GM21737 (cell line): ENCODE results near the gene PRAMEF1.
"Not testable (repeated sequence)": the region's sequence is repeated elsewhere in the genome, so short reads cannot be mapped to it uniquely, and the experiment has no call there.

ENCODE experiments used
- ATAC-seq: cut with Tn5 transposase; IDR thresholded peaks from one replicate; pipeline ENCODE4 v1.9.1; 2021; ENCODE audit warnings: mild to moderate bottlenecking, moderate library complexity; ENCODE audit not compliant: unreplicated experiment

The PRAMEF1 gene, protein sequence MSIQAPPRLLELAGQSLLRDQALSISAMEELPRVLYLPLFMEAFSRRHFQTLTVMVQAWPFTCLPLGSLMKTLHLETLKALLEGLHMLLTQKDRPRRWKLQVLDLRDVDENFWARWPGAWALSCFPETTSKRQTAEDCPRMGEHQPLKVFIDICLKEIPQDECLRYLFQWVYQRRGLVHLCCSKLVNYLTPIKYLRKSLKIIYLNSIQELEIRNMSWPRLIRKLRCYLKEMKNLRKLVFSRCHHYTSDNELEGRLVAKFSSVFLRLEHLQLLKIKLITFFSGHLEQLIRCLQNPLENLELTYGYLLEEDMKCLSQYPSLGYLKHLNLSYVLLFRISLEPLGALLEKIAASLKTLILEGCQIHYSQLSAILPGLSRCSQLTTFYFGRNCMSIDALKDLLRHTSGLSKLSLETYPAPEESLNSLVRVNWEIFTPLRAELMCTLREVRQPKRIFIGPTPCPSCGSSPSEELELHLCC

DNA sequence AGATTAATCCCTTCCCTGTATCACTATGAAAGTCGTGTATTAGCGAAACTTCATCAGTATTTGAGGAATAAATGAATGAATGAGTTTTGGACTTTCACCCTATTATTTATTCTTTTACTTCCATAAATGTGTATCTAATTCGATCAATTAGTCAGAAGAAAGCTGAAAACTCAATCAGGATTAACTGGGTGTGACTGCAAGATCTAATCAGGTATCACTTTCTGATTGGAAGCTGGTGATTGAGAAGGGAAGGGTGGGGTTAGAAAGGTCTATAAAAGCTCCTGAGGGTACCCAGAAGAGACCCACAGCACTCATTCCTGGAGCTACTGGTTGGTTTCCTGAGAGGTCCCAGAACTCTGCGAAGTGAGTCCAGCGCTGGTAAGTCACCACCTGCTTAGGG, at the start of gene PRAMEF1:
Gene PRAMEF1 (plus strand): TSS at position 301 of the 400 bp plus-strand sequence. CDS start 1,831 bp downstream, outside the sequence.
- not testable (repeated sequence) for ATAC-seq

DNA sequence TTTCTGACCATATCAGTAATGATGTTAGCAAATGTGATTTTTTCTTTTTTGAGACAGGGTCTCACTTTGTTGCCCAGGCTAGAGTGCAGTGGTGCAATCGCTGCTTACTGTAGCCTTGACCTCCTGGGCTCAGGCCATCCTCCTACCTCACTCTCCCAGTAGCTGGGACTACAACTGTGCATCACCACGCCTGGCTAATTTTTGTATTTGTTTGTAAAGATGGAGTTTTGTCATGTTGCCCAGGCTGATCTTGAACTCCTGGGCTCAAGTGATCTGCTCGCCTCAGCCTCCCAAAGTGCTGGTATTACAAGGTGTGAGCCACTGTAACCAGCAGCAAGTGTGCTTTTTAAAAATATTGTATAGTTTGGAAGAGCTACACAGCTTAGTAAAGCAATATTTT, 49.3 kb upstream of the PRAMEF1 start:
- ATAC-seq: no peak

DNA sequence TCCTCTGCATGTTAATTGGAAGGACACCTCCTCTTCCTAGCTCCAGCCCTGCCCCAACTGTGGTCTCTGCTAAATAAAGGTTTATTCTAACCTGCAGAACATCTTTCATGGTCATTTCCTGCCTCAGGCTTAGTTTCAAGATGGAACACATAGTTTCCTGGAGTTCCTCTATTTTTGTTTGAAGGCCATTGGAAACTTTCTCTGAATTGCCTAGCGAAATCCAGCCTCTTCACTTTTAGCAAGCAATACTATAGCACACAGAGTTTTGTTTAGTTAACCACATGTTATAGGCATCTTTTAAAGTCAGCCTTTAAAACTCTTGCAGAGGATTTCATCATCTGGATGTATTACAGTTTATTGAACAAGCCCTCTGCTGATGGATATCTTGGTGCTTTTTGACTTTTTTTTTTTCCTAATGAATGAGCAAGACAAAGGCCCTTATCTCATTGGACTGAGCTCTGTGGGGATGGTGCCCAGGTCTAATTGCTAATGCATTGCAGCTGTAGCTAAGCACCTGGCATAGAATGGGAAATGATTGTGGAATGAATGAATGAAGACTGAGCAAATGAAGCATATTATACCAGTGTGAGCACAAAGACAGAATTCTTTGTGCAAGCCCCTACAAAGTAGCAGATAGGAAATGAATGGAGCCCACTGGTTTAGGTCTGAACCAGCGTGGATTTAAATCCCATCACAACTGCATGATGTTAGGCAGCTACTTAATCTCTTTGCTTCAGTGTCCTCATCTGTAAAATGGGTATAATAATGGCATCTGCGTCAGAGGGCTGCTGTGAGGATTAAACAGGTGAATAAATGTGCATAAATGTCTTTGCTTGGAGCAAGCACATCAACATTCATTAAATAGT, 45.8 kb upstream of the PRAMEF1 start:
- ATAC-seq: no peak

DNA sequence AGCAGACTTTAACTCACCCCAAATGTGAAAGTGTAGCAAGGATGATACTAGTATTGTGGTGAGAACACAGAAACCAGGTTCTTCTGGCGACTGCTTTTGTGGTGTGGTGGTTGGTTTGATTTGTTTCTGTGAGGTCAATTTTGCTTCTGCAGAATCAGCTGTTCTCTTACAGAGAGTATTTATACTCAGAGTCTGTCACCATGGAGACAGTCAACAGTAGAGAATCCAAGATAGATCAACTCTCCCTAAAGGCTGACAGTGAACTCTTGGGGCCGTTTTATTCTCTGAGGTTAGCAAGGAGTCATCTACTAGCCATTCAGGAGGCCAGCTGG, 45.2 kb upstream of the PRAMEF1 start, which contains the start of gene CFAP107:
Gene CFAP107 (plus strand): TSS at position 209 of the 332 bp plus-strand sequence. CDS start 231 bp downstream, outside the sequence.
- ATAC-seq: no peak

DNA sequence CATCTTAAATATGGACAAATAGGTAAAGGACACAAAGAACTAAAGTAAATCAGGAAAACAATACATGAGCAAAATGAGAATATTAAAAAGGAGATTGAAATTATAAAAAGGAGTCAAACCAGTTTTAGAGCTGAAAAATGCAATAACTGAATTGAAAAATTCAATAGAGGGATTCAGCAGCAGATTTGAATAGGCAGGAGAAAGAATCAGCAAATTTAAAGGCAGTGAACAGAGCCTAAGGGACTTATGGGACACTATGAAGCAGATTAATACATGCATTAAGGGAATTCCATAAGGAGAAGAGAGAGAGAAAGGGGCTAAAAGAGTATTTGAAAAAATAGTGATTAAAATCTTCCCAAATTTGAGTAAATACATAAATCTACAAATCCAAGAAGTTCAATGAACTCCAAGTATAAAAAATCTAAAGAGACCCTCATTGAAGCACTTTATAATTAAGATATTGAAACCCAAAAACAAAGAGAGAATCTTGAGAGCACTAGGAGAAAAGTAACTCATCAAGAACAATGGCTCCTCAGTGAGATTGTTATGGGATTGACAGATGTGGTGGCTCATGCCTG, 42.3 kb upstream of the PRAMEF1 start:
- no peak for ATAC-seq

DNA sequence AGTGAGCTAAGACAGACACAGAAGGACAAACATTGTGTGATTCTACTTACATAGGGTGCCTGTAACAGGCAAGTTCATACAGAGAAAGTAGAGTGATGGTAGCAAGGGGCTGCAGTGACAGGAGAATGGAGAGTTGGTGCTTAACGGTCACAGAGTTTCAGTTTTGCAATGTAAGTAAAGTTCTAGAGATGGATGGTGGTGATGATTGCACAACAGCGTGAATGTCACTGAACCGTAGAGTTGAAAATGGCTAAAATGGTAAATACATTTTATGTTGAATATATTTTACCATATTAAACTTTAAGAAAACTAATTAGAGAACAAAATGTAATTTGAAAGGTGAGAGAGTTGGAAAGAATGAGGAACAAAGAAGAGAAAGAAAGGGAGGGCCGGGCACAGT, 36.5 kb upstream of the PRAMEF1 start:
- ATAC-seq: no peak

DNA sequence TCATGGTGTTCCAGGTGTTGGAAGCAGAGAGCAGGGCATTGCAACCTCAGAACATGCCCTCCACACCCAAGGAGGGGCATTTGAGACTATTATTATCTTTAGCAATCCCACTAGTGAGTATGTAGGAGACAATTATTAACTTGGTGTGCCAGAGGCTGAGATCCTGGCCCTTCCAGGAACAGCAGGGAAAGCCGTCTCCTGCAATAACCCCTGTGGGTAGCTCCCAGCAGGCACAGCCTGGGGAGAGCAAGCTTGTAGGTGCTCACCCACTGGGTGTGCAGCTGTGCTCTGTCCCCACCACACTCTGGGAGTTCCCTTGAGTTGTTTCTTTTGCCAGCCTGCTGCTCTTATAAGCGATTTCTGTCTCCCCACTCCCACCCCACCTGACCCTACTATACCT, 34.9 kb upstream of the PRAMEF1 start:
- ATAC-seq: no peak

DNA sequence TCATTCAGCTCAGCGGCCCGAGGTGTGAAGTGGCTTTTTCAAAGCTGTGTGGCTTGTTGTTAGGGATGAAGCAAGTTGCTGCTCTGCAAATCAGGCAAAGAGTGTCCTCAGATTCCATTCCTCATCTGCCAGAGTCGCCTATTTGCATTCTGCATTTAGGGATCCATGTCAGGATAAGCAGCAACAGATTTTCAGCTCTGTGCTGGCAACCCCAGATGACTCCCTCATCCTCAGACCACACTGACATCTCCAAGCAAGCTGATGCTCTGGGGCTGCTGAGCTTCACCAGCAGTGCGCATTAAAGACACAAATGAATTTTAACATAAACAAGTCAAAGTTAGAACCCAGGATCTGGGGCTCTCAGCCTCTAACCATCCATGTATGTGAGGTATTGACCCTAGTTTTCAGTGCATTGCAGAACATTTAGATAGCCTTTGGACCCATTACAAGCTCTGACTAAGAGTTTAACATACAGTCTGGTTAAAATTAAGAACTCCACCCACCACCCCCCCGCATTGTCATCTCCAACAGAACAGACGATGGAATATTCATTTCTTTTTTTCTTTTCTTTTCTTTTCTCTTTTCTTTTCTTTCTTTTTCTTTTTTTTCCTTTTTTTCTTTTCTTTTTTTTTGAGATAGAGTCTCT, 34.3 kb upstream of the PRAMEF1 start:
- ATAC-seq: no peak

DNA sequence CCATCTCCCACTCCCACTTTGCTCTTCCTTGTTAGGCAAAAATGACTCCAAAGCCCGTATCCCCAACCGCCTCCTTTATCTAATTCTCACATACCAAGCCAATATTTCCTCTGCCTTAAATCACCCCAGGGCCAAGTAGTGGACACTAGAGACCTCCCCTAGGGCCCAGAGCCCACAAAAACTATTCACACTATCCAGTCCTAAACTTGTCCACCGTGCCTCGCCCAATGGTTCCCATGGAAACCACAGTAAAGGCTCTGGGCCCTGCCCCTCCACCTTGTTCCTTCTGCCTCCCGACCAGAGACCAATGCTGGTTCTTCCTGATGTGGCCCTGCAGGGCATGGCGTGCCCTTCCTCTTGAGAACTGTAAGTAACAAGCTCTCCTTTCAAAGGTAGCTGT, 33.4 kb upstream of the PRAMEF1 start:
- ATAC-seq: no peak

DNA sequence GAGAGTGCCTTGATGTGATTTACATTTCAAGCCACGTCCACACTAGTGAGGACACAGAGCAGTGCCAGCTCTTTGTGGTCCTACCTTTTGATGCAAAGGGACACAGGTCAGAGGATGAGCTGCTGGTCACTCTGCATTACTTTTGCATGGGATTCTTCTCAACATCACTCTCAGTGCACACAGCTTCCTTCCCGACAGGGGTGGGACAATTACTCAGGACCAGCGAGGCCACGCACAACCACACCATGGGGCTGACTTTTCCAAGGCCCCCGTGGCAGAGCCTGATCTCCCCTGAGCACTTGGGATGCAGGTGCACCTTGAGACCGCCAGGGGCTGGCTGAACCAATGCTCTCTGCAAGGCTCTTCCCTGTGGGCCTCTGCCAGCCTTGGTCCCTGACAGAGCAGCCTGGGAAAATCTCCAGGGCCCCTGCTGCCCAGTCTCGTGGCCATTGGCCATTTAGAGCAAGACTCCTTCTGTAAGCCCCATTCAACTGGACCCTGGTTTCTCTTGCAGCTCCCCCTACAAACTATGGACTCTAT, 30.9 kb upstream of the PRAMEF1 start:
- no peak for ATAC-seq

DNA sequence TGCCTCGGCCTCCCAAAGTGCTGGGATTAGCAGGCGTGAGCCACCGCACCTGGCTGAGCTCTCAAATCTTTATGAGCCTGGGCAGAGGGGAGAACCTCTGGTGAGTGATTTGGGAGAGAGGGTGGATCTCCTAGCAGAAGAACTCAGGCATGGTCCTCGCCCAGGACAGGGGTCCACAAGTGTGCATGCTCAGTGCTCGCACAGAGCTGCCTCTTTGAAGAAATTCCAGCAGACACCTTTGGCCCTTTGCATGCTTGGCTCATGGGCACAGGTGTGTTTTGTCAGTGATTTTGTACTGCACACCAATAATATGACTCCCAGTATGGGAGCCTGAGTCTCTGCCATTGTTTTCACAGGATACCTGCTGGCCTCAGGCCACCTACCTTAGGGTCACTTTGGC, 29.4 kb upstream of the PRAMEF1 start:
- ATAC-seq: no peak

DNA sequence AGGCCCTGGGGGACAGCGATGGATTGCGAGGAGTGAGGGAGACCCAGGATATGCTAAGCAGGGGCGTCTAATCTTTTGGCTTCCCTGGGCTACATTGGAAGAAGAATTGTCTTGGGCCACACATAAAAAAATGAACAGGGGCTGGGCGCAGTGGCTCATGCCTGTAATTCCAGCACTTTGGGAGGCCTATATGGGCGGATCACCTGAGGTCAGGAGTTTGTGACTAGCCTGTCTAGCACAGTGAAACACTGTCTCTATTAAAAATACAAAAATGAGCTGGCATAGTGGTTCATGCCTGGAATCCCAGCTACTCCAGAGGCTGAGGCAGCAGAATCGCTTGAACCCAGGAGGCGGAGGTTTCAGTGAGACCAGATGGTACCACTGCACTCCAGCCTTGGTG, 28.4 kb upstream of the PRAMEF1 start:
- ATAC-seq: no peak

DNA sequence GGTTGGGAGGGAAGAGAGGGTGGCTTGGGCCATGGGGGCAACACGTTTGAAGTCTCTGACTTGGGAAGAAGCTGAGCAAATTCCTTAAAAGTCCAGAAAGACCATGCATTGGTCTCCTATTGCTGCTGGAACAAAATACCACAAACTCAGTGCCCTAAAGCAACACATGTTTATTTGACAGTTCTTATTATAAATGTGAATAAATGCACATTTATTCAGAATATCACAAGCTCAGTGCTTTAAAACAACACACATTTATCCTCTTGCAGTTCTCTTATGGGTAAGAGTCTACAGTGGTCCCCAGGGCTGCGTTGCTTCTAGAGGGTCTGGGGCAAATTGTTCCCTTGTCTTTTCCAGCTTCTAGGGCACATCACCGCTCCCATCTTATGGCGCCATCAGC, 27.7 kb upstream of the PRAMEF1 start:
- no peak for ATAC-seq

DNA sequence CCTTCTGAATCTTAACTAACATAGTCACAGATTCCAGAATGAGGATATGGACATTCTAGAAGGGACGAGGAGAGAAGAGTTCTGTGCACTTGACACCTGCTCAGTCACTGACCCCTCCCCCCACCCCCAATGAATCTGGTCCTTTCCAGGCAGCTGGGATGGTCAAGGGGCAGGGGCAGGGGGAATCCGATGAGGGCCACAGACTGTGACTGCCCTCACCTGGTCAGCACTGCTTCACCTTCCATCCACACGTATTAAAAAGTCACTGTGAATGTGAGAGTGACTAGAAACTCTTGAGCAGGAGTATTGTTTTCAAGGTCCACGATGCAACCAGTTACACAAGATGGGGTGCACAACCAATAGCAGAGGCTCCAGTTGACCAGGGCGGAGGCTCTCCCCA, 27.2 kb upstream of the PRAMEF1 start:
- no peak for ATAC-seq

DNA sequence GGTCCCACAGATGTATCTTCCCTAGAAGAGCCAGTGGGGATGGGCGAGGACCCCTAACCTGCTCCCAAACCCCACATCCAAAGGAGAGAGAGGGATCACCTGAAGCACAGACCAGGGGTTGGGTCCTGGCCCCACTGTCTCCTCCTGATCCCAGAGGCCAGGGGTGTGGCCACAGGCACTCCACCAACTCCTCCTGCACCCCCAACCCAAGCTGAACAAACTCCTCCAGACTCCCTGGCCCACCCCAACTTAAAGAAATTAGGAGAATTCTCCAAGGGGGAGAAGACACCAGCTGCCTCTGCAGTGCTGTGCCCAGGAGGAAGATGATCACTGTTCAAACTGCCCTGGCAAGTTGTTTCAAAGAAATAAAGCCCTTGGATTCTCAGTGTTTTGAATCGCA, 22.2 kb upstream of the PRAMEF1 start:
- ATAC-seq: no peak

DNA sequence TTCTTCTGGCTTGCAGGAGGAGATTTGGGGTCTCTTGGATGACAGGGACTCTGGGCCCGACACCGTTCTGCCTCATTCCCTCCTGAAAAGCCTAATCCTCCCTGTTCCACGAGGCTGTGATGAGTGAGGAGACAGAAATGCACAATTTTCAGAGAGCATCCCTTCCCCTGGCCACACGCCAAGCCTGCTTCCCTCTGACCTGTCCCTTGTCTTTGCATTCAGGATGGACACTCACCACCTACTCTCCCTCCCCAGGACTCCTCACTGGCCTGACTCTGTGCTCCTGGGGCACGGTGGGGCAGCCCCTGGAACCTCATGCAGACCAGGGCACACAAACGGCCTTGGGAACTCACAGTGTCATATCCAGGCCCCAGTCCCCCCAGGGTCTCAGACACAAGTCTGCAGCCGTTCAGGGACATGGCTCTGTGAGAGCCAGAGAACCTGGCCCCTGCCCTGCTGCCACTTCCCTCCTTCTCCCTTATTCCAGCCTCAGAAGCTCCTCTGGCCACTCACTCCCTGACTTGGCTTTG, 21.2 kb upstream of the PRAMEF1 start:
- ATAC-seq: no peak

DNA sequence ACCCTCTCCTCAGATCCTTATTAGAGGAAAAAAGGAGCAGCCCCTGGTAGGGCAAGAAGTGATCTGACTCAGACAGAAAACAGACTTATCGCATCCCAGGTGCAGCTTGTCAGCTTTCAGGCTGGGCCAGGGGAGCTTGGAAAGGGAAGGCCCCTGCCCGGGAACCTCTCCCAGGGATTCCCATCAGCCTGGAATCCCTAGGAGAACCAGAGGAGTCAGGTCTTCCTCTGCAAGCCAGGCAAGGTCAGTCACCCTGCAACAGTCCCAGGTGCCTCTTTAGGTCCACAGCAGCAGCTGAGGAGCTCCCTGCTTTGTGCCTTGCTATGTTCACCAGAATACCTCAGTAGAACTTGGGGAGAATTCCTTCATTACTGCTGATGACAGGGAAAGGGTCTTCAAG, 20.6 kb upstream of the PRAMEF1 start:
- no peak for ATAC-seq

DNA sequence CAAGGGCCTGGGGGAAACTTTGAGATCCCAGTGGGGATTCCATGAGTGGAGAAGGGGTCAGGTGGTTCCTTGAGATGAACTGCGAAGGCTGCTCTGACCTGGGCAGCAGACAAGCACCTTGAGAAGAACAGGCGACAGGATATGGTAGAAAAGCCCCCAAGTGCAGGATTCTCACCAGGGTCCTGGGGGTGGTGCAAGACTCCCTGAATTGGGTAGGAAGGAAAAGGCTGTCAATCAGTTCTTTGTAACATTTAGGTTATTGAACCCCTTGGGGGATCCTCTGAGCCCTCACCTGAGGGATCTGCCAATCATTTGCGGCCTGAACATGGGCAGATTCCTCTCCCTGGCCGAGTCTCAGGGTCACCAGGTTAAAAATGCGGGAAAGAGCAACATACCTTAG, 20.0 kb upstream of the PRAMEF1 start:
- ATAC-seq: no peak

DNA sequence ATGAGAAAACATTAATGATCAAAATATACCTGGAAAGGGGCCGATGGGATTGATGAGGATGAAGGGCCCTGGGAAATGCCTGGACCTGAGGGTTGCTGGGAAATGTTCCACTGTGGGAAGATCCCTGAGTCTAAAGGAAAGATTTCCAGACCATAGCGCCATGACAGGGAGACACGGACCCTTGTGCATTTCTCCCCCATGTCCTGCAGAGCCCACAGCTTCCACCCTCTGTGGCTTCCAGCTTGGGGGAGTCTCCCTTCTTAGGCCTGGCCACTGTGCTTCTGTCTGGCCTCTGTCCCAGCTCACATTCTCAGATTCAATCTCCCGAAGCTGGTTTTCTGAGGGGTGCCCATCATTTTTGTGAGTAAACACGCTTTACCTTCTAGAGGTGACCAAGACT, 18.7 kb upstream of the PRAMEF1 start:
- ATAC-seq: no peak

DNA sequence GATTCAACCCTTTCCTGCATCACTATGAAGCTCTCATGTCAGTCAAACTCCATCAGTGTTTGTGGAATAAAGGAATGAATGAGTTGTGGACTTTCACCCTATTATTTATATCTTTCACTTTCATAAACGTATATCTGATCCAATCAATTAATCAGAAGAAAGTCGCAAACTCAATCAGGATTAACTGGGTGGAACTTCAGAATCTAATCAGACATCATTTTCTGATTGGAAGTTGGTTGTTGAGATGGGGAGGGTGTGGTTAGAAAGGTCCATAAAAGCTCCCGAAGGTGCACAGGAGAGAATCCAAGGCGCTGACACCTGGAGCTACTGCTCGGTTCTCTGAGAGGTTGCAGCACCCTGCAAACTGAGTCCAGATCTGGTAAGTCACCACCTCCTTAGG, 17.8 kb upstream of the PRAMEF1 start, which contains the start of gene PRAMEF12:
Gene PRAMEF12 (plus strand): TSS at position 301 of the 400 bp plus-strand sequence. CDS start 1,130 bp downstream, outside the sequence.
- ATAC-seq: no peak
